Activated CD4-positive, alpha-beta T cell treated with anti-CD3 and anti-CD28 coated beads for 36 hours (primary cell): Measurements from ENCODE around the gene INAVA. TPM values are rescaled to one million over a fixed set of nuclear protein-coding genes. Genes with fewer than 3 reads are reported as not detected.

Source experiments
- ATAC-seq: fragments of 200-7000 bp; cut with Tn5 transposase; one replicate; pipeline ENCODE4 v1.10.0; 2021; ENCODE audit warnings: mild to moderate bottlenecking, moderate library complexity
- CTCF ChIA-PET: fragments of 350-600 bp; sonication (Branson Sonifier 250); formaldehyde crosslinking; loops from one replicate; lab custom pipeline; 2021; ENCODE audit warnings: antibody characterized with exemption; lab: Charles Lee
- POLR2A ChIA-PET: fragments of 350-600 bp; sonication (Branson Sonifier 250); formaldehyde crosslinking; loops from one replicate; lab custom pipeline; 2021; ENCODE audit warnings: antibody characterized with exemption, inconsistent platforms; lab: Charles Lee
- DNase-seq: peaks from one replicate; pipeline ENCODE4 v3.0.0-alpha.2; 2020
- H3K27ac Mint-ChIP-seq: one replicate; pipeline ENCODE4 v1.8.0; 2021; ENCODE audit warnings: mixed read lengths
- H3K27me3 Mint-ChIP-seq: one replicate; pipeline ENCODE4 v1.8.0; 2021; ENCODE audit warnings: mixed read lengths
- H3K36me3 Mint-ChIP-seq: one replicate; pipeline ENCODE4 v1.8.0; 2021; ENCODE audit warnings: low read depth, mixed read lengths
- H3K4me1 Mint-ChIP-seq: one replicate; pipeline ENCODE4 v1.8.0; 2021; ENCODE audit warnings: mixed read lengths
- H3K4me3 Mint-ChIP-seq: one replicate; pipeline ENCODE4 v1.8.0; 2021; ENCODE audit warnings: mild to moderate bottlenecking, moderate library complexity, mixed read lengths
- H3K9me3 Mint-ChIP-seq: one replicate; pipeline ENCODE4 v1.8.0; 2021; ENCODE audit warnings: low read depth, mixed read lengths
- intact Hi-C, 2 experiments: fragments of 100-400 bp; cut with DNase I in 1 of 2; cut with micrococcal nuclease in 1 of 2; formaldehyde crosslinking; loops; one replicate each; pipeline versions ENCODE4 v1.14.2 to v1.15.1; 2022 to 2024; cut with DNase I, micrococcal nuclease
- total RNA-seq, 2 experiments: library from RNA; stranded (reverse); gene quantifications; one replicate each; pipeline ENCODE4 v1.2.3, GENCODE V29; 2021

Gene INAVA
- total RNA-seq, 2 experiments from 2014 or later = not detected

DNA sequence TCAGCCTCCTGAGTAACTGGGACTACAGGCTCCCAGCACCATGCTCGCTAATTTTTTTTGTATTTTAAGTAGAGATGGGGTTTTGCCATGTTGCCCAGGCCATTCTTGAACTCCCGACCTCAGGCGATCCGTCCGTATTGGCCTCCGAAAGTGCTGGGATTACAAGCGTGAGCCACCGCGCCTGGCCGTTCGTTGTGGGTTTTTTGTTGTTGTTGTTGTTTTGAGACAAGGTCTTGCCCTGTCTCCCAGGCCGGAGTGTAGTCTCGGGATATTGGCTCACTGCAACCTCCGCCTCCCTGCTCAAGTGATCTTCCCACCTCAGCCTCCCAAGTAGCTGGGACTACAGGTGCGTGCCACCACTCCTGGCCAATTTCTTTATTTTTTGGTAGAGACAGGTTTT, 4.7 kb upstream of the INAVA start:
- intact Hi-C loops = no loop called here
- Mint-ChIP-seq H3K27ac (no peak overlapping the region), H3K36me3 (no peaks in the 10 kb centered on the region), H3K4me3 (no peak overlapping the region), H3K27me3 (peaks cover 35% of the 10 kb centered on the region), H3K4me1 (peaks cover 46% of the 10 kb centered on the region), H3K9me3 (no peaks in the 10 kb centered on the region)
- POLR2A ChIA-PET = interaction anchor here (0.9 to 2.7 kb wide), 2 partner anchors 10 to 11 kb away, joined by 4 to 21 read pairs; no protein-coding TSS in a partner anchor
- ATAC-seq (no peak), DNase-seq (no peak)
- CTCF ChIA-PET = interaction anchor here (0.8 to 4.4 kb wide), 6 partner anchors 12 to 24 kb away, joined by 3 to 31 read pairs (median 4); no protein-coding TSS in a partner anchor

DNA sequence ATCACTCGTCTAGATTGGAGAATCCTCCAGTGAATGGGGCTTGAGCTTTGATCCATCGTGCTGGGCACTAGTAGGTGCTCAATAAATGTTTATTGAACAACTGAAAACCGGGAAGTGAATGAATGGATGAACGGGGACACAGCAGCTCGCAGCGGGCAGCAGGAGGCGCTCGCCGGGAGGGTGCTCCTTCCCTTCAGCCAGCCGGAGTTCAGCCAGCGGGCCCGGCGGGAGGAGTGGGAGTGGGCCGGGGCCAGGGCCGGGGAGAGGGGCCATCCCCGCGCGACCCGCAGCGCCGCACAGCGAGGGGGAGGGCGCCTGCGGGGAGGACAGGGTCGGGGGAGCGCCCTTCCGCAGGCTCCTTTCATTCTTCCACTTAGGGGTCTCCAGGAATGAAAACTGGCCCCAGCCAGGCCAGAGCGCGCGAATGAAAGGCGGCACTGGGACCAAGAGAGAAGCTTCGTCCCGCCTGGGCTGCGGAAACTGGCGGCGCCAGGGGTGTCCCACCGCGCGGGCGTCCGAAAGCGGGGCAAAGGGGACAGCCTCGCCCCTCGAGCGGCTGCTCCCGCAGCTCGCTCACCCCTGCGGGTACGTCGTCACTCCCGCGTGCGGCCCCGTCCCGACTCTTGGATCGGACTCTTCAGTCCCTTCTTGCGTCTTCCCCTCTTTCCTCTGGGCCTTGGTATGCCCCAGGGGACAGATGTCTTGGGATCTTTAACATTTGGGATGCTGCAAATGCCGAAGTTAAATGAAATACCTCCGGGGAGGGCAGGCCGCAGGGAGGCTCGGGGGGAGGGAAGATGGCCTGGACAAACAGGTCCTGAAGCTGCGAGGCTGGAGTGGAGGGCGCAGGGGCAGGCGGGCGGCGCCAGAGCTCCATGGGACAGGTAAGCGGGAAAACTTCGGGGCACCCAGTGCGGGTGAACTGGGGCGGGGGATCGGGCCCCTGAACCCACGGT, 3.6 kb upstream of the INAVA start:
- Mint-ChIP-seq H3K36me3 (no peaks in the 10 kb centered on the region), H3K27ac (no peak overlapping the region), H3K4me1 (peaks cover 46% of the 10 kb centered on the region), H3K27me3 (peaks cover 35% of the 10 kb centered on the region), H3K4me3 (peak overlapping the region; percentile 12), H3K9me3 (no peaks in the 10 kb centered on the region)
- DNase-seq (no peak), ATAC-seq (no peak)
- ChIA-PET POLR2A (no interaction called here), CTCF (interaction anchor here (1.0 to 4.4 kb wide), 5 partner anchors 9 to 23 kb away, joined by 3 to 31 read pairs (median 5); no protein-coding TSS in a partner anchor)
- intact Hi-C loops = no loop called here

DNA sequence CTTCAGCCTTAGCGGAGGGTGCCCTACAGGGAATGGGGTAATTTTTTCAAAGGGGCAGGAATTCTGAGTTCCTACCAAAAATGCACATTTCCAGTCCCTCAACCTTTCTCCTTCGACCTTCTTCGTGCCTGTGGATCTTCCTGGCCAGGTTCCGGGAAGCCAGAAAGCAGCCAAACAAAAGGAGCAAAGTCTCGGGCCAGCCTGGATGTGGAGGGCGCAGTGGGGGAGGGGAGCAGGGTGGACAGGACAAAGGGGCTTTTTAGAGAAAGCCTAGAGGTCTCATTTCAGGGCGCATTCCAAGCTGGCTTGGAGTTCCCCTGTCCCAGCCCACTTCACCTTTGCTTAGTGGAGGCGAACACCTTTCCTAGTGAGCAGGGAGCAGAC, 2.9 kb upstream of the INAVA start:
- H3K4me3 Mint-ChIP-seq = no peak overlapping the region
- no peaks in the 10 kb centered on the region for H3K9me3 Mint-ChIP-seq
- peaks cover 35% of the 10 kb centered on the region for H3K27me3 Mint-ChIP-seq
- ChIA-PET POLR2A (no interaction called here), CTCF (interaction anchor here (4.4 kb wide), 1 partner anchor 13 kb away, joined by 31 read pairs; no protein-coding TSS in a partner anchor)
- no peak for DNase-seq
- H3K4me1 Mint-ChIP-seq = peaks cover 46% of the 10 kb centered on the region
- ATAC-seq = no peak
- H3K27ac Mint-ChIP-seq = no peak overlapping the region
- no peaks in the 10 kb centered on the region for H3K36me3 Mint-ChIP-seq
- intact Hi-C loops = no loop called here

DNA sequence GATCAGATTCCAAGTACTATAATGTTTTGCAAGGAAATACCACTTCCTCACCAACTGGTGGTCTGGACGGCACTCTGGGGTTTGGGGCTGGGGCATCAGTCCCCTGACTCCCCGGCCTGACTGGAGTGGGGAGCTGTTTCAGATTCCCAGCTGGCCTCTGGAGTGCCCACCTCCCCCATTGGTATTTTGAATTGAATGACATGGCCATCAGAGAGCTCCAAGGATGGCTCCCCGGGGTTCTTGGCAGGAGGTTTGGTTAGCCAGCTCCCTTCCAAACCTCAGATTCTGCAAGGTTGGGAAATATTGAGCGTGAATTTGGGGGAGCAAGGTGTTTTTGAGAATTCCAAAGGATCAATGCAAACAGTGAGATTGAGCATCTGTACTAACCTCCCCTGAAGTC, 2.2 kb upstream of the INAVA start:
- Mint-ChIP-seq H3K9me3 (no peaks in the 10 kb centered on the region), H3K4me1 (peaks cover 41% of the 10 kb centered on the region), H3K27ac (no peak overlapping the region), H3K27me3 (peaks cover 38% of the 10 kb centered on the region), H3K36me3 (no peaks in the 10 kb centered on the region), H3K4me3 (no peak overlapping the region)
- ChIA-PET CTCF (interaction anchor here (1.0 kb wide), 1 partner anchor 194 kb away, joined by 3 read pairs; no protein-coding TSS in a partner anchor), POLR2A (no interaction called here)
- ATAC-seq (no peak), DNase-seq (no peak)
- intact Hi-C loops = no loop called here

DNA sequence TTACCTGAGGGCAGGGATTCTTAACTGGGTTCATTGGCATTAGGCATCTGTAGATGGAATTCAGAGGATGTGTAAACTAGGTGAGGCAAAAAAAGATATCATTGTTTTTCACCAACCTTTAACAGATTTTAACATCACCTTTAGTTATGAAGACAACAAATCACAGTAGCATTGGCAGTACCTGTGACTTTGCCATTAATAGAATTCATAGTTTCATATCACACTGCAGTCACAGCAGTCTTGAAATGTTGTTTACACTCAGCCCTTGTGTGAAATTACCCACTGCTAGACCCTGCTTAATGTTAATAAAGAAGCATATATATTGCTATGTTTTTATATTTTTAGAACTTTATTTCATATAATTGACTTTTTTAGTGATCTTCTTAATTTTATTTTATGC, 1.7 kb upstream of the INAVA start:
- ATAC-seq (no peak), DNase-seq (no peak)
- Mint-ChIP-seq H3K27ac (no peak overlapping the region), H3K4me3 (no peak overlapping the region), H3K27me3 (peaks cover 41% of the 10 kb centered on the region), H3K4me1 (peaks cover 37% of the 10 kb centered on the region), H3K36me3 (no peaks in the 10 kb centered on the region), H3K9me3 (no peaks in the 10 kb centered on the region)
- intact Hi-C loops = no loop called here
- CTCF ChIA-PET = interaction anchor here (1.0 kb wide), 1 partner anchor 194 kb away, joined by 3 read pairs; no protein-coding TSS in a partner anchor
- POLR2A ChIA-PET = no interaction called here

DNA sequence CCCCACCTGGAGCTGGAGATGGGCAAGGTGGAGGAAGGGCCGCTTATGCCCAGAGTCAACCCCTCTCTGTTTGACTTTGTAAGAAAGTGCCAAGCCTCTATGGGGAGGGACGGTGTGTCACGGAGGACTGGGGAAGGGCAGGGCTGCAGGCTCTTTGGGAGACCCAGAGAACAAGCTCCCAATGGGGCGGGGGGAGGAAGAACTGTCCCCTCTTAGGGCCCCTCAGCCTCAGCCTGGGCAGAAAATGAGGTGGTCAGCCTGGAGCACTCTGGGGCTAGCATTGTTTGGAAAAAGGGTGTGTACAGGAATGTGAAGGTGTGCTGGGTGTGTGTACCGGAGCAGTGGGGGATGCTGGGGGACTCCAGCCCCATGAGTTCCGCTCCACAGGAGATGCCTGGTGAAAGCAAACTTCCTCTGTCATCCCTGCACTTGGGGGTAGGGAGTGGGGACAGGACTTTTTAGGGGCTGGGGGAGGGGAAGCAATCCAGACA, 1.2 kb upstream of the INAVA start:
- peaks cover 45% of the 10 kb centered on the region for H3K27me3 Mint-ChIP-seq

DNA sequence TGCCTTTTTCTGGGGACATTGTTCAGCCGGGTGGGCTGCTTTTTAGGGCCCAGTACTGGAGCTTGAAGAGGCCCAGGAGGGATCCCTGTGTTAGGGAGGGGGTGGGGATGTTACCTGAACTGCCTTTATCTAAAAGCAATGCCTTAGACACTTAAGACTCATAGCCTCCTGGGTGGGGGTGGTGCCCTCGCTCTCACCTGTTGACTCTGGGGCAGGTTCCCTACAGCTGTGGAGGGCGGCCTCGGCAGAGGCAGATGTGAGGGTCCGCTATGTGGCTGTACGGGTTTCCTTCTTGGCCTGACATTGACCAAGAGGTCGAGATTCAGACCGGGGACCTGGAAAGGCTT, 716 bp downstream of the INAVA start:
- intact Hi-C loops = no loop called here
- POLR2A ChIA-PET = no interaction called here
- Mint-ChIP-seq H3K4me1 (peaks cover 12% of the 10 kb centered on the region), H3K27ac (no peak overlapping the region), H3K9me3 (no peaks in the 10 kb centered on the region), H3K36me3 (no peaks in the 10 kb centered on the region), H3K4me3 (no peak overlapping the region), H3K27me3 (peaks cover 42% of the 10 kb centered on the region)
- no peak for ATAC-seq
- DNase-seq = no peak
- CTCF ChIA-PET = interaction anchor here (0.6 to 1.6 kb wide), 2 partner anchors 77 to 83 kb away, joined by 3 to 6 read pairs; no protein-coding TSS in a partner anchor

More for the DNA sequence above, 1.2 kb upstream of the INAVA start:
- Mint-ChIP-seq H3K4me1 (peaks cover 32% of the 10 kb centered on the region), H3K27ac (no peak overlapping the region), H3K9me3 (no peaks in the 10 kb centered on the region), H3K36me3 (no peaks in the 10 kb centered on the region), H3K4me3 (no peak overlapping the region)
- CTCF ChIA-PET = interaction anchor here (1.0 kb wide), 1 partner anchor 194 kb away, joined by 3 read pairs; no protein-coding TSS in a partner anchor
- DNase-seq (no peak), ATAC-seq (no peak)
- POLR2A ChIA-PET = no interaction called here
- intact Hi-C loops = no loop called here

DNA sequence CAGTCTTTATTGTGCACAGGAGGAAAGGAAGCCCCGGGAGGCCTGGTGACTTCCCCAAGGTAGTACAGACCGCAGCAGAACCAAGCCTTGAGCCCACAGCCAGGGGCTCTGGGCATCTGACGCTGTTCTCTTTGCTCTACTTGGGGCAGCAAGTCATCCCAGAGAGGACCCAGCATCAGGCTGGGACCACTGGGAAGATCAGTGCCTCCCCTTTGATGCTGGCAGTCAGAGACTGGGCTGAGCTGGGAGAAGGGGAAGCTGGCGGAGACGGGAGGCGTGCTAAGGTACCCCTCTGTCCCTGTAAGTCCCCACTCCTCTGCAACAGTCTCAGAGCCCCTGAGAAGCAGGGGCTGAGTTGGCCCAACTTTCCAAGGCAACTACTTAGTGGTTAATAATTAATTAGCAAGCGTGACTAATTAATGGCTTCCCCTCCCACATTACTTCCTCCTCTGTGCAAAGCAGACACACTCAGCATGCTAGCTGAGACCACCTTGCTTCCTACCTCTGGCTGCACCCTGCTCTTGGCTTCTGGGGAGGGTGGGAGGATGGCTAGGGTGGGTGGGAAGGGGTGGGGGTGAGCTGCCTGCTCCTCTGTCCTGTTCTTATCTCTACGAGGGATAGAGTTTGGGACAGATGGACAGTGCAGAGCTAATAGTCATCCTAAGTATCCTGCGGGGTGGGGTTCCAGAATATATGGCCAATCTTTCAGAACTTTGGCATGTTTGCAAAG, 1.3 kb downstream of the INAVA start:
- DNase-seq (no peak), ATAC-seq (no peak)
- Mint-ChIP-seq H3K36me3 (no peaks in the 10 kb centered on the region), H3K9me3 (no peaks in the 10 kb centered on the region), H3K4me3 (no peak overlapping the region), H3K27ac (no peak overlapping the region), H3K27me3 (peaks cover 38% of the 10 kb centered on the region), H3K4me1 (peaks cover 8% of the 10 kb centered on the region)
- CTCF ChIA-PET = interaction anchor here (0.6 to 1.6 kb wide), 3 partner anchors 15 to 83 kb away, joined by 3 to 6 read pairs (median 3); no protein-coding TSS in a partner anchor
- POLR2A ChIA-PET = no interaction called here
- intact Hi-C loops = no loop called here

DNA sequence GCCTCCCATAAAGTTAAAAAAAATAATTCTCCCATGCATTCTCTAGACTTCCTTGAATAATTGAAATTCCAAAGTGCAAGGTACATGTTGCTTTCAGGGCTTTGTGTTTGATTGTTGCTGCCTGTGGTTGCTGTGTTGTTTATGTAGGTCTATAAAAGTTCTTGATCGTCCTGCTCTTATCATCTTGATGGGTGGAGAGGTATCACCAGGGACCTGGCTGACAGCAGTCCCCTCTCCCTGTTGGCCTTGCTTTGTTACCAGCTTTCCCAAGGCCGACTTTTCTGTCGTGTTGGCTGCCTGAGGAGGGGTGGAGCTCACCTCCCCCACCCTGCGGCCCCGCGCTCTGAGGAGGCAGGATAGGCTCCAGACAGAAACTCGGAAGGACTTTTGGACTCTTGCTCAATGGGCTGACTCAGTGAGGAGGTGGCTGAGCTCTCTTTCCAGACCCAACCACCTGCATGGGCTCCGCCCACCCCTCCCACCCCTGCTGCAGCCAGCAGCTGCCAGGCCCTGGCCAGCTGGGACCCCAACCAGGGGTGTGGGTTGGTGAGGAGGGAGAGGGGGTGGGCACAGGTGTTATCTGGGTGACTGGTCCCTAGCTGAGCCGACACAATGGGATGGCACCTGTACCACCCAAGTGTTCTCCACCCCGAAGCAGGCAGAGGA, 2.0 kb downstream of the INAVA start:
- no peaks in the 10 kb centered on the region for H3K36me3 Mint-ChIP-seq
- ATAC-seq = no peak
- POLR2A ChIA-PET = no interaction called here
- H3K4me3 Mint-ChIP-seq = no peak overlapping the region
- CTCF ChIA-PET = interaction anchor here (0.5 to 1.6 kb wide), 4 partner anchors 16 to 275 kb away, joined by 3 to 6 read pairs (median 3); no protein-coding TSS in a partner anchor
- H3K27ac Mint-ChIP-seq = no peak overlapping the region
- DNase-seq = no peak
- no peaks in the 10 kb centered on the region for H3K9me3 Mint-ChIP-seq
- peaks cover 38% of the 10 kb centered on the region for H3K27me3 Mint-ChIP-seq
- peaks cover 4% of the 10 kb centered on the region for H3K4me1 Mint-ChIP-seq
- intact Hi-C loops = no loop called here

DNA sequence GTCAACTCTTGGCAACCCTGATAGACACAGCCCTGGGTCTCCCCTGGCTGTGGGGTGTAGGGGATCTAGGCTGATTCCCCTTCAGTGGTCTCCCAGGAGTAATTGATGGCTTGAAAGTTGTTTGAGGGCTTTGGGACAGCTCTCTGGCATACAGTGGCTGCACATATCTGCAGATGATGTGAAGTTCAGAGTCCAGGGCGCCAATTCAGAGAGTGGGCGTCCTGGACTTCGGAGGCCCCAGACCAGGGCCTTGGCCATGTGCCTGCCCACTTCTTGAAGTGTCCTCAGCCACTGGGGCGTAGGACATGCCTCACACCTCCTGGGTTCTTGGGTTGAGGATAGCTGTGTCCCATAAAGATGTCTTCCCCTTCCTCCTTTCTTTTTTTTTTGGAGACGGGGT, 2.6 kb downstream of the INAVA start:
- intact Hi-C loops = no loop called here
- CTCF ChIA-PET = interaction anchor here (0.6 to 0.8 kb wide), 2 partner anchors 222 to 275 kb away, joined by 3 read pairs; no protein-coding TSS in a partner anchor
- H3K4me3 Mint-ChIP-seq = no peak overlapping the region

DNA sequence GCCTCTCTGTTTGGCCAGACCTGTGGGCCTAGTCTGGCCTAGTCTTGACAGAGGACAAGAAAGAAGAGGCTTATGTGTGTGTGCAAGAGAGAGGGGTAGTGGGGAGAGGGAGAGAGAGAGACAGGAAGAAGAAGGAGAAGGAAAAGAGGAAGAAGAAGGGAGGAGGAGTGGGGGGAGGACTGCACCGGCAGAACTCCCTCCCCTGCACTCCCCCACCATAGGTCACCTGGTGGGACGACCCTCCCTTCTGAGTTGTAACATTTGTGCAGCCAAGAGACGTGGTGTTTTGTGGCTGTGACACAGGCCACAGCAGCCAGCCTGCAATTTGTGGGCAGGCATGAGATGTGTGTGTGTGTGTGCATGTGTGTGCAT, 4.3 kb downstream of the INAVA start:
- ChIA-PET CTCF (no interaction called here), POLR2A (no interaction called here)
- H3K27me3 Mint-ChIP-seq = peaks cover 25% of the 10 kb centered on the region
- no peak overlapping the region for H3K4me3 Mint-ChIP-seq
- intact Hi-C loops = no loop called here
- H3K9me3 Mint-ChIP-seq = no peaks in the 10 kb centered on the region
- H3K27ac Mint-ChIP-seq = no peak overlapping the region
- DNase-seq (no peak), ATAC-seq (no peak)
- no peaks in the 10 kb centered on the region for H3K36me3 Mint-ChIP-seq
- no peaks in the 10 kb centered on the region for H3K4me1 Mint-ChIP-seq

More for the DNA sequence above, 2.6 kb downstream of the INAVA start:
- H3K4me1 Mint-ChIP-seq = no peaks in the 10 kb centered on the region
- H3K9me3 Mint-ChIP-seq = no peaks in the 10 kb centered on the region
- no peak for DNase-seq
- POLR2A ChIA-PET = no interaction called here
- ATAC-seq = no peak
- peaks cover 35% of the 10 kb centered on the region for H3K27me3 Mint-ChIP-seq
- no peak overlapping the region for H3K27ac Mint-ChIP-seq
- no peaks in the 10 kb centered on the region for H3K36me3 Mint-ChIP-seq
